ENCODE results near the gene STAT3.

DNA sequence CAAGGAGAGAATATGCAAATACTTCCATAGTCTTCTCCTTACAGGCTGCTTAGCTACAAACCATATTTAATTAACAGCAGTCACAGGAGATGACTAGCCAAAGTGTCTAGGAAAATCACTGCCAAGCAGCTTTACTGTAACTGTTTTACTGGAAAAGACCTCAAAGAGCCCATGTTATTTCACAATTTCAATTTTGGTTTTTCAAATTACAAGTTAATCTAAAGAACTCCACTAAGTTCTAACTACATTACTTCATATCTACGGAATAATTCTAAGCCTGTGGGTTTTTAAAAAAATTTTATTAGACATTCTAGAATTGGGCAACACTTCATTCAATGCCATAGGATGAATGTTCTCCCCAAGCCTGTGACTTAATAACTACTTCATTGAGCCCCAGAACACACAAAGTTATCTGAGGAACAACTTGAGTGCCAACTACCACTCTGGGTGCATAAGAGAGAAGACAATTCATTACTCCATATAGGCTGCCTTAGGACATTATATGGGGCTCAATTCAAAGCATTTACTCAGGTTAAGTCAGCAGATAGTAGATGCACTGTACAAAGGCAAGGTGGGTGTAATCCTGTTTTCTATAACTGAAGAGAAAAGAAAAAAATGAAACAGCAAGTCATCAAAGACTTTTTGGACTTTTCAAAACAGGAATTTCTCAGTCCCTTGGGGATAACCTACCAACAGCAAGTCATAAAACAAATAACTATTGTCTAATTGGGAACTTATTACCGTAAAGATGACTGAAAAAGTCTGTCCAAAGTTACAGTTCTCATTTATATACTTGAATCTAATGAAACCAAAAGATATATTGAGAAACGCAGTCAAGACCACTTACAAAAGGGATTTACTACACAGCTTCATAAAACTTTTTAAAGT is 33.0 kb downstream of the STAT3 start:
- TF ChIP-seq, protein P1, sequence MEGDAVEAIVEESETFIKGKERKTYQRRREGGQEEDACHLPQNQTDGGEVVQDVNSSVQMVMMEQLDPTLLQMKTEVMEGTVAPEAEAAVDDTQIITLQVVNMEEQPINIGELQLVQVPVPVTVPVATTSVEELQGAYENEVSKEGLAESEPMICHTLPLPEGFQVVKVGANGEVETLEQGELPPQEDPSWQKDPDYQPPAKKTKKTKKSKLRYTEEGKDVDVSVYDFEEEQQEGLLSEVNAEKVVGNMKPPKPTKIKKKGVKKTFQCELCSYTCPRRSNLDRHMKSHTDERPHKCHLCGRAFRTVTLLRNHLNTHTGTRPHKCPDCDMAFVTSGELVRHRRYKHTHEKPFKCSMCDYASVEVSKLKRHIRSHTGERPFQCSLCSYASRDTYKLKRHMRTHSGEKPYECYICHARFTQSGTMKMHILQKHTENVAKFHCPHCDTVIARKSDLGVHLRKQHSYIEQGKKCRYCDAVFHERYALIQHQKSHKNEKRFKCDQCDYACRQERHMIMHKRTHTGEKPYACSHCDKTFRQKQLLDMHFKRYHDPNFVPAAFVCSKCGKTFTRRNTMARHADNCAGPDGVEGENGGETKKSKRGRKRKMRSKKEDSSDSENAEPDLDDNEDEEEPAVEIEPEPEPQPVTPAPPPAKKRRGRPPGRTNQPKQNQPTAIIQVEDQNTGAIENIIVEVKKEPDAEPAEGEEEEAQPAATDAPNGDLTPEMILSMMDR (conservative IDR thresholded peaks at IDR 0.05; ENCODE audit: low read depth, low read length): no peak
- no peak for TF ChIP-seq EZH2 (IDR thresholded peaks at IDR 0.05; ENCODE audit: borderline replicate concordance, low read depth, low read length, poor library complexity, severe bottlenecking)

All from A673 (cell line).